GM12873 (cell line): ENCODE data around the gene RAB3C.

Experiments
- CTCF ChIP-seq: IDR thresholded peaks from 2 replicates; pipeline ENCODE4 v1.5.1; 2012; ENCODE audit warnings: low read depth, mild to moderate bottlenecking, moderate library complexity, low read length, control low read depth; ENCODE audit not compliant: insufficient read depth; ENCODE audit errors: missing control alignments

Gene RAB3C

DNA sequence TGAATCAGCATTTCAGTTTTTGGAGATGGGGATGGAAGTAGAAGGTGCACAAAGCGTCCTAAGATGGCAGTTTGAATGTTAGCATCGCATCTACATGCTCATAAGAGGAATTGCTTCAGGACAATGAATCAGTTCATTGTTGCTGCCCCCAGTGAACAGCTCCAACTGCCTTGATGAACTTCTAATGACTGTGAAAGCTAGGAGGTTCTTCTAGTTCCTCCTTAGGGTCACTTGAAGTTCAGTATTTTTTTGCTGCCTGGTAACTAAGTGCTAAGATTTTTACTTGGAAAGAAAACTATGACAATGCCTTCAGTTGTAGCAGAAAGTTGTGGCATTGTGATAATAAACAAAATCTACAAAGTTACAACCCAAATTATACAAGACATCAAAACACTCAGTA, 271.6 kb downstream of the RAB3C start:
- TF ChIP-seq CTCF, result no peak

DNA sequence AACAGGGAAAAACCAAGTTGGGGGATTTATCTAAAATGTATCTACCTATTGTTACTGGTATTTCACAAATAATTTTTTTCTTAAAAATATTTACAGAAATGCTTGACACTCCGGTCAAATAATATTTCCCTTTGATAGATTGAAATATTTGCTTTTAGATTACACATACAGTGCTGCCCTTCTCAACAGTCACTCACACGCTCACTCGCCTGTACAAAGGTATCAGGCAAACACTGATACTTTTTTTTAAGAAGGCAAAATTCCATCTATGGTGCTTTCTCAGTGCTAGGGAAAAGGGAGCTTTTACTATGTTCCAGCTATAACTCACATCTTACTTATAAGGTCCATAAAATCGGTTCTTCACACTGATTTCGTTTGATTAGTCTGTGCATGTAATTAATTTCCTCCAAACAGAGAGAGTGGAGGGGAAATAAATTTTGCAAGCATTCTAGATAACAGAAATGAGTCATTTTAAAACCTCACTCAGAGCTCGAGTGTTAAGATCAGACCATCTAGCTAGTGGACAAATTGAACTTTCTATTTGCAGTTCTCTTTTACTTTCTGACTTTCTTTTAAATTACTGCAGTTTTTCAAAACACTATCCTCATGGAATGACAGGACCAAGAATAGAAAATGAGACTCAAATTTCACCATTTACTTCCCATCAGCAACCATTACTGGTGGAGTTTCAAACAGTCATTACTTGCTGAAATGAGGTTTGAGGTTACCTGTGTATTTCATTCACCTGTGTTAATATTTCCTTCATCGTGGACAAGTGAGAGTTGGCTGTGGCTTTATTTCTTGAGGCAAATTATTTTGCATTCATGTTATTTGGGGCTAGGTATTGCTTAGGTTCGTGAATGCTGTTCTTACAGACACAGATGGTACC, 273.2 kb downstream of the RAB3C start:
- no peak for TF ChIP-seq CTCF

GRCh38 chr5:58857609-58858008, 274.7 kb downstream of the RAB3C start:
- no peak for TF ChIP-seq CTCF

DNA sequence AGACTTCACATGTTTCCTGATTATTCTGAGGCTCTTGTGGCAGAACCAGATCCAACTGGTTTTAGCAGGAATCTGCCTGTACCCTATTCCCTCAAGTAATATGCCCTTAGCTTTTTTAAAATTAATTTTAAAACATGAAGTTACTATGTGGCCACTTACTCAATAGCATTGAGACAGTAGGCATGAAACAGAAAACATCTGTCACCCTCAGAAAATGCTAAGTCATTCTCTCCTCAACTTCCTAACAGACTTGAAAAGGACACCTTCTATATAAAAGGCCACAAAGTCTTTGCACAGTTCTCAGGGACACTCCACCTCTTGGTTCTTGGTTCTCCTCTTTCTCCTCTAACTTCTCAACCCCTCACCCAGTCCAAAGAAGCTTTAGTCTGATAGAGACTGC, 277.8 kb downstream of the RAB3C start:
- TF ChIP-seq CTCF, result no peak

DNA sequence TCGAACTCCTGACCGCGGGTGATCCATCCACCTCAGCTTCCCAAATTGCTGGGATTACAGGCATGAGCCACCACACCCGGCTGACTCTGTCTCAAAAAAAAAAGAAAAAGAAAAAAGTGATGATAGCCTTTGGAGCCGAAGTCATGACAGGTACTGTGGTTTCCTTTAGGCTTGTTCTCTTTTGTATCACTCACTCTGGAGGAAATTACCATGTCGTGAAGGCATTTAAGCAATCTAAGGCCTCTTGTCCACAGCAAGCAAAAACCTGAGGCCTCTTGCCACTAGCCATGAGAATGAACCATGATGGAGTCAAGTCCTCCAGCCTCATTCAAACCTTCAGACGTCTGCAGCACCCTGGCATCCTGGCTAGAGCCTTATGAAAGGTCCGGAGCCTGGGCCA, 286.1 kb downstream of the RAB3C start:
- no peak for TF ChIP-seq CTCF

- peak; percentile 58 for TF ChIP-seq CTCF
Measured at GRCh38 chr5:58871648-58872242, 288.9 kb downstream of the RAB3C start.

DNA sequence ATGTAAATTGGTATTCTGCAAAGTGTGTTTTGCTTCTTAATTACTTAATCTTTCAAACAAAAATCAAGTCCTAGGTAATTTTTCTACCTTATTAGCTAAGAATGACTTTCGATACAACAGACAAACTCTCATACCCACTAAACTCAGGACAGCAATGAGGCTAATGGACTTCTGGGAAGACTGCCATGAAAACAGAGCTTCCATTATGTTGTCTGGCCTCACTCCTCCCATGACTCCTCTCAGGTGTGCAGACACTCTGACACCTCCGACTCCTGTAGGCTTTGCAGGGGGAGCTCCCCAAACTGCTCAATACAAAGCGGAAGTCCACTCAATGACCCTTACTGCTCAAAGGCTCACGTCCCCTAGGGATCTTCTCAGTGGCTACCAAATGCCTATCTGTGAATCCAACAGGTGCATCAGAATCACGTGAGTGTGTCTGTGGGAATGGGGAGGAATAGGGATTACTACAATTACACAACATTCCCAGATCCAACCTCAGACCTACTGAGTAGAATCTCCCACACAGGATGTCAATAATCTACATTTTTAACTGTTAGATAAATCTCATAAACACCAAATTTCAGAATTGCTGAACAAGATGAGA, 289.9 kb downstream of the RAB3C start:
- TF ChIP-seq CTCF, result no peak
